Measurements from ENCODE around the gene SNTA1. TPM values are rescaled to one million over a fixed set of nuclear protein-coding genes. Genes with fewer than 3 reads are reported as not detected.
"Not testable (repeated sequence)": the region's sequence is repeated elsewhere in the genome, so short reads cannot be mapped to it uniquely, and the experiment has no call there.

SNTA1 gene
- 13.2 and 14.5 TPM in 2 replicates for total RNA-seq (2014; rRNA removed; shearing (Covaris generic))

GRCh38 chr20:33443512-33444239 is at the start of gene SNTA1:
Gene SNTA1, minus strand, starts transcription at chr20:33443763. Its CDS starts 143 bp downstream, at chr20:33443620.
- Histone ChIP-seq H3K36me3 (no peaks in the 10 kb centered on the region), H3K27me3 (no peaks in the 10 kb centered on the region), H3K27ac (no peak within 1 kb of the TSS), H3K4me1 (no peaks in the 10 kb centered on the region), H3K9me3 (replicated peaks) (0 out of 2 replicates have a peak, but pooled peaks cover 3% of the 10 kb centered on the region), H3K4me3 (peak within 1 kb of the TSS; percentile 70)
- peak; percentile 97 to 98 for DNase-seq

- no peaks in the 10 kb centered on the region; the same call in 1 of the 2 replicates for H3K36me3 ChIP-seq
- no peak overlapping the region for H3K27ac ChIP-seq
- H3K9me3 ChIP-seq (replicated peaks), result no peaks in the 10 kb centered on the region
- peak overlapping the region; percentile 98 for H3K4me3 ChIP-seq
- H3K4me1 ChIP-seq, result no peaks in the 10 kb centered on the region; the same call in 1 of the 2 replicates
- no peaks in the 10 kb centered on the region for H3K27me3 ChIP-seq
- no peak for DNase-seq
Measured at GRCh38 chr20:33490934-33491656, 47.5 kb upstream of the SNTA1 start.

DNA sequence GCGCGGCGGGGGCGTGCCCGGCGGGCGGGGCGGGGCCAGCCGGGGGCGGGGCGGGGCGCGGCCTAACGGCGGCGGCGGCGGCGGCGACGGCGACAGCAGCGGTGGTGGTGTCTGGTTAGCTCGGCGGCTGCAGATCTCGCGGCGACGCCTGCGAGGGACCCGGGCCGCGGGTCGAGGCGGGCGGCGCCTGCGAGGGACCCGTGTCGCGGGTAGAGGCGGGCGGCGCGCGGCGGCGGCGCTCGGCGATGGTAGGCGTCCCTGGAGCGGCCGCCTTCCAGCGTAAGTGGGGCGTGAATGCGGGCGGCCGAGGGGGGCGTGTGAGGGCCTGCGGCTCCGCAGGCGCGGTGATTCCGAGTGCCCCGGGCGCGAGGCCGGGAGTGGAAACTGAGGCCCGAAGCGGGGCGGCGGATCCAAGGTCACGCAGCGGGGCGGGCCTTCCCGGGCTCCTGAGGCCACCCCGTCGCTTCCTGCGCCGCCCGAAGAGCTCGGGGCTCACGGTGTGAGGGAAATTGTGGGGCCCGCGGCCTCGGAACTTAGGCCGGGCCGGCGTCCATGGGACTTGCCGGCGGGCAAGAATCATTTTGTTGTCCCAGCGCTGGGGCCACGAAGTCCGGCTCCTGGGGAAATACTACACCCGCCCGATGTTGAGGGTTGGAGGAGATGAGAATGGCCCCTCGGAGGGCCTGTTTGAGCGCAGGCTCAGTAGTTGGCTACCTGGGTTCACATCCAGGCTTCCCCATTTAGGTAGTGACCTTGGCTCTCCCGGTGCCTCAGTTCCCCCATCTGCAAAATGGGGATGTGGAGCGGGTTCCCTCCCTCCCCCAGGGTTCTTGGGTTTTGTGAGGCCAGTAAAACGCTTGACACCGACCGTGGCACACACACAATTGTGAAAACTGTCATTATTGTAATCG is 46.7 kb upstream of the SNTA1 start, which contains the start of gene CBFA2T2:
TSS of gene CBFA2T2 (plus strand) at position 74 of the 911 bp plus-strand sequence. CDS start at position 246, 172 bp downstream.
- Histone ChIP-seq H3K4me1 (no peaks in the 10 kb centered on the region; the same call in 1 of the 2 replicates), H3K36me3 (no peaks in the 10 kb centered on the region), H3K4me3 (peak within 1 kb of the TSS; percentile 98), H3K9me3 (replicated peaks) (no peaks in the 10 kb centered on the region), H3K27ac (peak within 1 kb of the TSS; percentile 59), H3K27me3 (no peaks in the 10 kb centered on the region)
- no peak for DNase-seq

- Histone ChIP-seq H3K27me3 (no peaks in the 10 kb centered on the region), H3K4me1 (no peaks in the 10 kb centered on the region; the same call in 1 of the 2 replicates), H3K27ac (peak overlapping the region; percentile 38), H3K36me3 (no peaks in the 10 kb centered on the region), H3K9me3 (replicated peaks) (no peaks in the 10 kb centered on the region), H3K4me3 (peak overlapping the region; percentile 98)
- DNase-seq, result peak; percentile 99 to 100
Measured at GRCh38 chr20:33489495-33490022, 46.0 kb upstream of the SNTA1 start.

GRCh38 chr20:33488661-33489494 is 45.3 kb upstream of the SNTA1 start:
- Histone ChIP-seq H3K4me3 (peak overlapping the region; percentile 98), H3K27ac (peak overlapping the region; percentile 38)
- not testable (repeated sequence) for DNase-seq; H3K36me3 ChIP-seq; H3K9me3 ChIP-seq (replicated peaks); H3K27me3 ChIP-seq; H3K4me1 ChIP-seq

- no peaks in the 10 kb centered on the region for H3K36me3 ChIP-seq
- H3K27me3 ChIP-seq, result no peaks in the 10 kb centered on the region
- H3K9me3 ChIP-seq (replicated peaks), result no peaks in the 10 kb centered on the region
- no peak overlapping the region for H3K4me3 ChIP-seq
- H3K27ac ChIP-seq, result no peak overlapping the region
- DNase-seq, result no peak
- H3K4me1 ChIP-seq, result no peaks in the 10 kb centered on the region; the same call in 1 of the 2 replicates
Measured at GRCh38 chr20:33488201-33488600, 44.6 kb upstream of the SNTA1 start.

GRCh38 chr20:33483186-33483585 is 39.6 kb upstream of the SNTA1 start:
- not testable (repeated sequence) for H3K27ac ChIP-seq; H3K9me3 ChIP-seq (replicated peaks); H3K27me3 ChIP-seq; DNase-seq; H3K4me3 ChIP-seq; H3K36me3 ChIP-seq; H3K4me1 ChIP-seq

GRCh38 chr20:33482581-33482980 is 39.0 kb upstream of the SNTA1 start:
- H3K4me1 ChIP-seq, result 0 out of 2 replicates have a peak, but pooled peaks cover 3% of the 10 kb centered on the region
- H3K36me3 ChIP-seq, result no peaks in the 10 kb centered on the region
- no peaks in the 10 kb centered on the region for H3K9me3 ChIP-seq (replicated peaks)
- no peak overlapping the region for H3K27ac ChIP-seq
- DNase-seq, result no peak
- no peaks in the 10 kb centered on the region for H3K27me3 ChIP-seq
- H3K4me3 ChIP-seq, result no peak overlapping the region

GRCh38 chr20:33481431-33481941 is 37.9 kb upstream of the SNTA1 start:
- H3K9me3 ChIP-seq (replicated peaks), result no peaks in the 10 kb centered on the region

GRCh38 chr20:33480048-33480447 is 36.5 kb upstream of the SNTA1 start:
- Histone ChIP-seq H3K27me3 (peaks cover 6% of the 10 kb centered on the region; the same call in 1 of the 2 replicates), H3K4me1 (peaks cover 3% of the 10 kb centered on the region; the same call in 1 of the 2 replicates), H3K36me3 (no peaks in the 10 kb centered on the region), H3K9me3 (replicated peaks) (no peaks in the 10 kb centered on the region), H3K4me3 (no peak overlapping the region), H3K27ac (no peak overlapping the region)
- DNase-seq, result no peak

More at GRCh38 chr20:33481431-33481941, 37.9 kb upstream of the SNTA1 start:
- no peaks in the 10 kb centered on the region for H3K36me3 ChIP-seq
- H3K27me3 ChIP-seq, result no peaks in the 10 kb centered on the region
- no peak overlapping the region for H3K4me3 ChIP-seq
- H3K27ac ChIP-seq, result no peak overlapping the region
- no peak for DNase-seq
- H3K4me1 ChIP-seq, result 0 out of 2 replicates have a peak, but pooled peaks cover 3% of the 10 kb centered on the region

DNA sequence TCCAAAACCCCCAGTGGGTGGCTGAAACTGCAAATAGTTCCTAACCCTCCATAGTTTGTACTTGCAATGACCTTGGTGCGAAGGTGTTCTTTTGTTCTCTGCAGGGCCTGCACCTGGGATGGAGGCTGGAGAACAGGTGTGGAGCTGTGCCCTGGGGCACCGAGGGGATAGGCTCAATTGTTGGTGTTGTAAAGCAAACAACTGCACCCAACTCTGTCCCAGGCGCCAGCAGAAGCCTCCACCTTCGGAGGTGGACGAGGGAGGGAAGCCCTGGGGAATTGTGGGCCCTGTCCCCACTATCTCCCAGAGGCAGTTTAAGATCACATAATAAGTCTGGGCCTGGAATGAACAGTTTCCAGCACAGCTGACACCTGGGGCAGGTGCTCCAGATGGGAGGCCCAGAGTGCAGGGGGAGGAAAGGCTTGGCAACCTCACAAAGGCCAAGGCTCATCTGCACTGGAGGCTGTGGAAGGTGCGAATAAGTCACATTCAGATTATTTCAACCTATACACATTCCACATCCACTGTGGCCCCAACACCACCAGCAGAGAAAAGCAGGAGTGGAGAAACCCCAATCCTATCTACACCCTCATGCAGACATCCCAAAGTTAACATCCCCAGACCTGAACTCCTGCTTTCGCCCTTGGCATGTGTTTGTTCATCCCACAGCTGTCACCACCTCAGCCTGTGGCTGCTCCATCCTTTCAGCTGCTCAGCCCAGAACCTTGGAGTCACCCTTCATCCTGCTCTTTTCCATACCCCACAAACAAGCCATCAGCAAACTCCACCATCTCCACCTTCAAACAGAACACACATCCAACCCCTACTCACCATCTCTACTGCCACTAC is 34.0 kb upstream of the SNTA1 start:
- DNase-seq, result peak; percentile 31 to 51
- no peak overlapping the region for H3K27ac ChIP-seq
- H3K9me3 ChIP-seq (replicated peaks), result no peaks in the 10 kb centered on the region

GRCh38 chr20:33475381-33476152 is 32.0 kb upstream of the SNTA1 start:
- peak in 1 of 2 experiments; percentile 17 for DNase-seq
- H3K4me1 ChIP-seq, result no peaks in the 10 kb centered on the region; the same call in 1 of the 2 replicates
- H3K27me3 ChIP-seq, result peaks cover 9% of the 10 kb centered on the region; the same call in 1 of the 2 replicates
- no peaks in the 10 kb centered on the region for H3K36me3 ChIP-seq
- H3K4me3 ChIP-seq, result no peak overlapping the region
- no peak overlapping the region for H3K27ac ChIP-seq
- H3K9me3 ChIP-seq (replicated peaks), result no peaks in the 10 kb centered on the region

More for the DNA sequence above, 34.0 kb upstream of the SNTA1 start:
- Histone ChIP-seq H3K4me3 (no peak overlapping the region), H3K36me3 (no peaks in the 10 kb centered on the region), H3K4me1 (no peaks in the 10 kb centered on the region; the same call in 1 of the 2 replicates), H3K27me3 (peaks cover 9% of the 10 kb centered on the region; the same call in 1 of the 2 replicates)

Data from SJCRH30 (cell line).